Stimulated activated CD8-positive, alpha-beta memory T cell treated with anti-CD3 and anti-CD28 coated beads, Interleukin-4, amount 100 ng/mL, for 24 hours (primary cell): ENCODE results near the gene NIPA2.
"Not testable (repeated sequence)": the region's sequence is repeated elsewhere in the genome, so short reads cannot be mapped to it uniquely, and the experiment has no call there.

ENCODE experiments used
- DNase-seq: peaks from one replicate; pipeline ENCODE4 v3.0.0-alpha.2; 2020; ENCODE audit warnings: low read depth

NIPA2 gene

GRCh38 chr15:22838292-22839042 is at the start of gene NIPA2:
NIPA2 (plus strand) TSS chr15:22838666; CDS start chr15:22851732, 13,066 bp downstream.
- peak; percentile 98 for DNase-seq

- no peak for DNase-seq
Observed at GRCh38 chr15:22794063-22794462, 44.4 kb upstream of the NIPA2 start.

GRCh38 chr15:22794621-22795167 is 43.8 kb upstream of the NIPA2 start:
- DNase-seq, result no peak

DNA sequence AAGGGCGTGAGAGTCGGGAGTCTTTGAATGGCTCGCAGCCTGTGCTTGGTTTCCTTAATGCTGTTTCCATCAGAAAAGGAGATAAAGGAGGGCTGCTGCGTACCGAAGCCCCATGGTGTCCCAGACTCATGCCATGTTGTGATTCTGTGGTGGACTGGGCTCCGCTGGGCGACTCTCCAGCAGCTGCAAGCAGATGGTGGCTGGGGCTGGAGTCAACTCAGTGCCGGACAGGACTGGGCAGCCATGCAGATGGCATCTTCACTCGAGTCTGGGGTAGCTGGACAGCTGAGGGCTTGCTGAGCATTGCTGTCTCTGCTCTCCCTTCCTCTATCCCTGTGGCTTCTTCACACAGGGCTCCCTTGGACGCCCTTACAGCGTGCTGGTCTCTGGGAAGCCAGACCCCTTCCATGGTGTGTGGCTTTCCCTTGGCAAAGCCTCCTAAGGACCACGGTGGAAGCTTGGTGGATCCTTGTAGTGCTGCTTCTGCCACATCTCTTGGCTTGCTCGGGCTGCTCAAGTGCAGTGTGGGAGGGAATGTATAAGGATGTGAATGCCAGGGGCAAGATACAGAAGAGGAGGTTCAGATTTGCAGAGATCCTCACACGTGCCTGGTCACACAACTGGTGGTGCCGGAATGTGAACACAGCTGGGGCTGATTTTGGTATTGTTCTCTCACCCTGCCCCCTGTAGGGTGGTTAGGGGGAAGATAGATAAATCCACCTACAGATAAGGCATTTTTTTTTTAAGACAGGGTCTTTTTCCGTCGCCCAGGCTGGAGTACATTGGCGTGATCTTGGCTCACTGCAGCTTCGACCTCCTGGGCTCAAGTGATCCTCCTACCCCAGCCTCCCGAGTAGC is 43.0 kb upstream of the NIPA2 start:
- DNase-seq, result no peak

- DNase-seq, result no peak
Observed at GRCh38 chr15:22796079-22796478, 42.4 kb upstream of the NIPA2 start.

- no peak for DNase-seq
Observed at GRCh38 chr15:22799902-22800301, 38.6 kb upstream of the NIPA2 start.

DNA sequence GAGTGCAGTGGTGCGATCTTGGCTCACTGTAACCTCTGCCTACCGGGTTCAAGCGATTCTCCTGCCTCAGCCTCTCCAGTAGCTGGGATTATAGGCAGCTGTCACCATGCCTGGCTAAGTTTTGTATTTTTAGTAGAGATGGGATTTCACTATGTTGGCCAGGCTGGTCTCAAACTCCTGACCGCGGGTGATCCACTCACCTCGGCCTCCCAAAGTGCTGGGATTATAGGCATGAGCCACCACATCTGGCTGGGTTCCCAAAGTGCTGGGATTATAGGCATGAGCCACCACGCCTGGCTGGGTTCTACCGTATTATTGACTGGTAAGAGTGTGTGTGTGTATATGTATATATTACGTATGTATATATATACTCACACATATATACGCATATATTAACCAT is 35.5 kb upstream of the NIPA2 start:
- DNase-seq, result not testable (repeated sequence)

- no peak for DNase-seq
Observed at GRCh38 chr15:22806156-22806555, 32.3 kb upstream of the NIPA2 start.

DNA sequence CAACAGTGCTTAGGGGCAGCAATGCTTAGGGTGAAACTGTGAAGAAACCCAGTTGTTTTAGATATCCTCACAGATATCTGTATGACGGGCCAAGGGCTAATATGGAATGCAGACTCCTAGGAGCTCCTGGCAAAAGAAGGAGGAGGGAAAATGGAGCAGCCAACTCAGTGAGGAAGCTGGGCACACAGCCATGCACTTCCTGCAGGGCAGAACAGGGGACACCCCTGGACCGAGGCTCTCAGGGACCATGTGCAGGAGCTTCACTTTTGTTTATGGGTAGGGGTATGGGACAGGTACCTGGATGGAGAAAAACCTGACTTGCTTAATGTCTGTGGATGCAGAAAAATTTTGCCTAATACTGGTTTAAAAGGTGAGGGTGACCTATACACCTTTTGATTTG is 31.8 kb upstream of the NIPA2 start:
- DNase-seq, result no peak

GRCh38 chr15:22807831-22808230 is 30.6 kb upstream of the NIPA2 start:
- DNase-seq, result not testable (repeated sequence)

DNA sequence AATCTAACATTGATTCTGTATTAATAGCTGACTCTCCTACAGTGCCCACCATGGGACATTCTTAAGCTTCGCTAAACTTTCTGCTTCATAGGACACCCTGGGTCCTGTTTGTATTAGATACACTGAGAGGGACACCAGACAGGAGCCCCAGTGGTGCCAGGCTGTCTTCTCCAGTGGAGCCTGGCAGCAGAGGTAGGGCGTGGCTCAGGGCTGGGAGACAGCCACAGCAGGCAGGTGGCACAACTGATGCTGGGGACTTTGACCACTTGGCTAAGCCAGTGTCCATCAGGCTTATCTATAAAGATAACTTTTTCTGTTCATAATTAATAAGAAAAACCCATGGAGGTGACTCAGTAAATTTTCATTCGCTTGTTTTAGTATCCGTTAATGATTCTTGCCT is 30.2 kb upstream of the NIPA2 start:
- DNase-seq, result no peak

GRCh38 chr15:22808761-22809280 is 29.6 kb upstream of the NIPA2 start:
- no peak for DNase-seq

- no peak for DNase-seq
Observed at GRCh38 chr15:22810033-22810852, 28.2 kb upstream of the NIPA2 start.

- no peak for DNase-seq
Observed at GRCh38 chr15:22810853-22811338, 27.6 kb upstream of the NIPA2 start.

DNA sequence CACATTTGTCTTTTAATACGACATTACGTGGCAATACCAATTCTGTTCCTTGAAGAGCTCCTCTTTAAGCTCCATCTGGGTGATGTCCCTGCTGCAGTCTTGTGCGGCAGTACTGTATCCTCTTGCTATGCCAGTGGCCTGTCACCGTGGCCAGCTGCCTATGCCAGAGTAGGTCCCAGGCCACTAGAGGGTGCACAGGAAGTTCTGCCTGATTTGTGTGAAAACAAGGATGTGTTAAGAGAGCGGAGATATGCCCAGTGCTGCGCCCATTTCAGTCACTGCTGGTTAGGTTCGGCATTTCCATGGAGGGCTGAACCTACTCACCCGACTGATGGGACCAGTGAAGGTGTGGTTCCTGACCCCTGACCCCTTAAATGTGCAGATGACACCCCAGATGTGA is 26.8 kb upstream of the NIPA2 start:
- DNase-seq, result no peak

GRCh38 chr15:22813844-22814243 is 24.6 kb upstream of the NIPA2 start:
- no peak for DNase-seq

GRCh38 chr15:22815766-22816165 is 22.7 kb upstream of the NIPA2 start:
- no peak for DNase-seq

GRCh38 chr15:22819651-22820050 is 18.8 kb upstream of the NIPA2 start:
- DNase-seq, result no peak

GRCh38 chr15:22823495-22824128 is 14.9 kb upstream of the NIPA2 start:
- no peak for DNase-seq

DNA sequence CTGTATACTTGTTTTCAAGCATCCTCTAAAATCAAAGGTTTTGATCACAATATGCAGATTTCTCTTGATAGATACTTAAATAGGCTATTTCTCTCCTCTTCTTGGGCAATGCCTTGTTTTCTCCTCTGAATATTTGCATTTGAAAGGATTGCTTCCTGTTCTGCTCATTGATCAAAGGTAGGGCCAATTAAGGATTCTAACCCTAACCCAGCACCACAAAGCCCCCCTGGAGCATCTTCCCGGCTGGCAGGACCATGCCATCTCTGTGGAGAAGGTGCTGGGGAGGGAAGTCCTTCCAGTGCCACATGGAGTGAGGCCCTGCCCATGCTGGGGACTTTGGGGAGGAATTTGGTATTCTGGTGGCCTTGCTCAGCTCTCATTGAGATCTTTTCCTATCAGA is 11.3 kb upstream of the NIPA2 start:
- DNase-seq, result no peak

DNA sequence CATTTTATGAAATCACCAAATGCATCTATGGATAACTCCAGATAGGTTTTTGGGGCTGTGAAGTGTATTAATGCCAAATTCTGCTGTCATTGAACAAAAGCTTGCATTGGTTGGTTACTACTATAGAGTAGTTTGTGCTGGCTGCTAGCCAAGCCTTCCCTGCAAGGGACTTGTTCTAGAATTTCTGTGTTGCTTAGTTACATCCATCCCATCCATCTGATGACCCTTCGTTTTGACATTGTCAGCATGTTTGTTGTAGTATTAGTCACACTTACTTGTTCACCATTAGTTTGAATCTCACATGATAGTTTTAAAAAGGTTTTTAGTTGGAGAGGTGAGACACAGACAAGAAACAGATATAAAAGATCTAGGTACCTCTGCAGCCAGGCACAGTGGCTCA is 7.0 kb upstream of the NIPA2 start:
- DNase-seq, result no peak
